Measurements from ENCODE around the gene IL17RC.

GRCh38 chr3:9867106-9867505 lies 49.8 kb upstream of the IL17RC start:
- TF ChIP-seq CTCF (conservative IDR thresholded peaks at IDR 0.05) (no peak), ZFX (IDR thresholded peaks at IDR 0.05) (no peak)

Data from C4-2B (cell line).